ENCODE data around the gene PSRC1.

DNA sequence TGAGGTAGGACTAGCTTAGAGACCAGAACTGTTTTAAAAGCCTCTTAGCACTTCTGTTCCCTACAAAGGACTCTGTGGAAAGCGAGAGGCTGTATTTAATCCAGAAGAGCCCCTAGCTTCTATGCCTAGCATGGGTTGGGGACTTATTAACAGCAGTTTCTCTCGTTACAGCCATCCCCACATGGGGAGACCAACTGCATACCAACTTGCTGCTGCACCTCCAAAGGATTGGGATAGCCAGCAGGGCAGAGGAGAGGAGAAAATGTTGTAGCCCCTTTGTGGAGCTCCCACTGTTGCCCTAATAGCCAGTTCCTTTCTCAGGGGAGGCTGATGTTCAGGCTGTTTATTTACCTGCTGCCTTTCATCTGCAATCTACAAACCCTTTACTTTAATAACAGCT, 44.6 kb downstream of the PSRC1 start:
- TF ChIP-seq, protein P1, sequence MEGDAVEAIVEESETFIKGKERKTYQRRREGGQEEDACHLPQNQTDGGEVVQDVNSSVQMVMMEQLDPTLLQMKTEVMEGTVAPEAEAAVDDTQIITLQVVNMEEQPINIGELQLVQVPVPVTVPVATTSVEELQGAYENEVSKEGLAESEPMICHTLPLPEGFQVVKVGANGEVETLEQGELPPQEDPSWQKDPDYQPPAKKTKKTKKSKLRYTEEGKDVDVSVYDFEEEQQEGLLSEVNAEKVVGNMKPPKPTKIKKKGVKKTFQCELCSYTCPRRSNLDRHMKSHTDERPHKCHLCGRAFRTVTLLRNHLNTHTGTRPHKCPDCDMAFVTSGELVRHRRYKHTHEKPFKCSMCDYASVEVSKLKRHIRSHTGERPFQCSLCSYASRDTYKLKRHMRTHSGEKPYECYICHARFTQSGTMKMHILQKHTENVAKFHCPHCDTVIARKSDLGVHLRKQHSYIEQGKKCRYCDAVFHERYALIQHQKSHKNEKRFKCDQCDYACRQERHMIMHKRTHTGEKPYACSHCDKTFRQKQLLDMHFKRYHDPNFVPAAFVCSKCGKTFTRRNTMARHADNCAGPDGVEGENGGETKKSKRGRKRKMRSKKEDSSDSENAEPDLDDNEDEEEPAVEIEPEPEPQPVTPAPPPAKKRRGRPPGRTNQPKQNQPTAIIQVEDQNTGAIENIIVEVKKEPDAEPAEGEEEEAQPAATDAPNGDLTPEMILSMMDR (IDR thresholded peaks at IDR 0.05) = no peak
- TF ChIP-seq POLR2A (IDR thresholded peaks at IDR 0.05) (no peak), EP300 (IDR thresholded peaks at IDR 0.05) (no peak), POLR2AphosphoS5 (IDR thresholded peaks at IDR 0.05) (no peak)
